ENCODE measurements around the gene KCNAB2.
A peak's percentile ranks its signal among the peaks of the same experiment; 100 is the strongest.

KCNAB2 gene

GRCh38 chr1:6030547-6031261, 15.0 kb upstream of the KCNAB2 start:
- no peak for DNase-seq (ENCODE audit: low read depth in 2 of 2)

DNA sequence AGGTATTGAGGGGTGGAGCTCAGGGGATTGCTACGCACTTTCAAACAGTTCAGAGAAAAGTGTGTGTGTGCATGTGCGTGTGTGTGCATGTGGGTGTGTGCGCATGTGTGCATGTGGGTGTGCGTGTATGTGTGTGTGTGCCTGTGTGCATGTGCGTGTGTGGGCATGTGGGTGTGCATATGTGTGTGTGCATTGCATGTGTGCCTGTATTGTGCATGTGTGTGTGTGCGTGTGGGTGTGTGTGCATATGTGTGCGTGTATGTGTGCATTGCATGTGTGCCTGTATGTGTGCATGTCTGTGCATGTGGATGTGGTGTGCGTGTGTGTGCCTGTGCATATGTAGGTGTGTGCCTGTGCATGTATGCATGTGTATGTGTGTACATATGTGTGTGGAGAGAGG, 12.6 kb upstream of the KCNAB2 start:
- DNase-seq (ENCODE audit: low read depth in 2 of 2), result no peak

DNA sequence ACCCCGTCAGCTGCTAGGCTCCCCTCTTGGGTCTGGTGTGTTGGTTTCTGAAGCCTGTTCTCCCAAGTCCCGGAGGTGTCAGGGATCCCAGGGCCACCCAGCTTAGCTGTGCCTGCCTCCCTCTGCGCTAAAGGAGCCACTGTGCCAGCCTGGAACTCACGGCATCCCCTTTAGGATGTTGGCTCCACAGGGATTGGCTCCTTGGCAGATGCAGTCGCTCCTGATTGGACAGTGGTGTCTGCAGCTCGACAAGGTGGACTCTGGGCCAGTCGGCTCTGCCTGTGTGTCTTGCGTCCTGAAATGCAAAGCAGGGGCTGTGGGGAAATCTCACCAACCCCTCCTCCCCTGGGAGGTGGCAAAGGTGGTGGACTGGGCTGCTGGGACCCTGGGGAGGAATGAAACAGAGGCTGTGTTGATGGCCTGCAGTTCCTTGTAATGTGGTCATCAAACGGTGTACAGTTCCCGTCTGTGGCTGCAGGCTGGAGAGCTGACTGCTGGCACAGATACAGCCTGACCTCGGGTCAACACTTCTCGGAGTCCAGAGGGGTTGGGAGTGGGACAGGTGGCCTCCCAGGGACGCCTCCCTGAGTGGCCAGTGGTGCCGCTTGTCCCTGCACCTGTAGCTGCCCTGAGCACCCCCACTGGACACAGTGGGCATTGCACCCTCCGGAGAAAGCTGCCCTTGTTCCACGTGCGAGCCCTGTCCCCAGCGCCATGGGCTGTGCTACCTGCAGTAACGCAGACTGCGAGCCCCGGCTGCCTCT, 11.5 kb upstream of the KCNAB2 start:
- DNase-seq (ENCODE audit: low read depth in 2 of 2), result no peak

DNA sequence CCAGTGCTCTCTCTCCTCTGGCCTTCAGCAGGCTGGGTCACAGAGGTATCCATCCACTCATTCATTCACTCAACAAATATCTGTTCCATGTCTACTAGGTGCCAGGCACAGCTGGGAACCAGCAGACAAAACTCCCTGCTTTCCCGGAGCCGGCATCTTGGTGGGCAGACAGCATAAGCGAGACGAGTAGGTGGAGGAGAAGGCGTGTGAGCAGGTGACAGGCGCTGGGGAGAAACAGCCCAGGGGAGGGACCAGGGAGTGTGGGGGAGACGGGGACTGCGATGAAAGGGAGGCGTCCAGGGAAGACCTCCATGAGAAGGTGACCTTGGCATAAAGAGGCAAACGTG, 11.0 kb upstream of the KCNAB2 start:
- DNase-seq (ENCODE audit: low read depth in 2 of 2), result no peak

- DNase-seq (ENCODE audit: low read depth in 2 of 2), result no peak
Measured at GRCh38 chr1:6035303-6035702, 10.4 kb upstream of the KCNAB2 start.

GRCh38 chr1:6035719-6036118, 10.0 kb upstream of the KCNAB2 start:
- no peak for DNase-seq (ENCODE audit: low read depth in 2 of 2)

- no peak for DNase-seq (ENCODE audit: low read depth in 2 of 2)
Measured at GRCh38 chr1:6037338-6037762, 8.3 kb upstream of the KCNAB2 start.

- no peak for DNase-seq (ENCODE audit: low read depth in 2 of 2)
Measured at GRCh38 chr1:6038603-6039002, 7.1 kb upstream of the KCNAB2 start.

- DNase-seq (ENCODE audit: low read depth in 2 of 2), result no peak
Measured at GRCh38 chr1:6039031-6039430, 6.7 kb upstream of the KCNAB2 start.

DNA sequence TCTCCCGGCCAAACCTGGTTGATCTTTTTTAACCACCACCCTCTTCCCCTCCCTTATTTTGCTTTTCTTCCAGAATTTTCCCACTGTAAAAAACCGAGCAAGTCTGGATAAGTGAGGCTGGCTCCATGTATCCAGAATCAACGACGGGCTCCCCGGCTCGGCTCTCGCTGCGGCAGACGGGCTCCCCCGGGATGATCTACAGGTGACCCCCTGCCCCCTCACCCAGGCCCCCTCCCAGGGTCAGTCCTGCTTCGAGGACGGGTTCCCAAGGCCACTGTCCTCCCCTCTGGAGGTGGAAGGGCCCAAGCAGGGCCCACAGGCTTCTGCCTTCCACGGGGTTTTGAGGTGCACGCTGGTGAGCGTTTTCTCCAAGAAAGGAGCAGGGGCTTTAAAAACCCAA, 5.2 kb upstream of the KCNAB2 start:
- no peak for DNase-seq (ENCODE audit: low read depth in 2 of 2)

- no peak for DNase-seq (ENCODE audit: low read depth in 2 of 2)
Measured at GRCh38 chr1:6040861-6041415, 4.8 kb upstream of the KCNAB2 start.

DNA sequence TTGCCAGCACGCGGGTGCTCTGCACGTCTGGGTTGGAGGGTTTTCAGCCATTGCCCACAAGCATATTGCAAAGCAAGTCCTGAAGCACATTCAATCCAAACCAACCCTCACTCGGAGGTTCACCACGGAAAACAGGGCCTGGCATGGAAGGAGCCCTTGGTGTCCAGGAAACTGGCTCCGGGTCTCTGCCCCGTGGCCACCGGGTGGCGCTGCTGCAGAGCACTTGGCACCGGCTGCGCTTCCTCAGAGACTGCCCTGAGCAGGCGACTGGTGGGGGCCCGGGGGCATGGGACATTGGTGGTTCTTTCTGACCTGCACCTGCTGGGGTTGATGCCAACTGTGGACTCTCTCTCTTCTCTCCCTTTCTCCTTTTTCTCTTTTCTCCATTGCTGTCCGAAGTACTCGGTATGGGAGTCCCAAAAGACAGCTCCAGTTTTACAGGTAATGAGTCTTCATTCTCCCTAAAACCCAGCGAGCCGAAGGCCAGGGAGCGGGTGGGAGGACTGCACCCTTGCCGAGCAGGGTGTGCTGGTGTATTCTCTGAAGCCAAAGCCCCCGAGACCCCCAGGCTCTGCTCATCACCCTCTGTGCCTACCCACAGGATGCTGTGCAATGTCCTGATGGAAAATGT, 4.1 kb upstream of the KCNAB2 start:
- DNase-seq (ENCODE audit: low read depth in 2 of 2), result no peak

GRCh38 chr1:6043561-6043960, 2.1 kb upstream of the KCNAB2 start:
- DNase-seq (ENCODE audit: low read depth in 2 of 2), result no peak

DNA sequence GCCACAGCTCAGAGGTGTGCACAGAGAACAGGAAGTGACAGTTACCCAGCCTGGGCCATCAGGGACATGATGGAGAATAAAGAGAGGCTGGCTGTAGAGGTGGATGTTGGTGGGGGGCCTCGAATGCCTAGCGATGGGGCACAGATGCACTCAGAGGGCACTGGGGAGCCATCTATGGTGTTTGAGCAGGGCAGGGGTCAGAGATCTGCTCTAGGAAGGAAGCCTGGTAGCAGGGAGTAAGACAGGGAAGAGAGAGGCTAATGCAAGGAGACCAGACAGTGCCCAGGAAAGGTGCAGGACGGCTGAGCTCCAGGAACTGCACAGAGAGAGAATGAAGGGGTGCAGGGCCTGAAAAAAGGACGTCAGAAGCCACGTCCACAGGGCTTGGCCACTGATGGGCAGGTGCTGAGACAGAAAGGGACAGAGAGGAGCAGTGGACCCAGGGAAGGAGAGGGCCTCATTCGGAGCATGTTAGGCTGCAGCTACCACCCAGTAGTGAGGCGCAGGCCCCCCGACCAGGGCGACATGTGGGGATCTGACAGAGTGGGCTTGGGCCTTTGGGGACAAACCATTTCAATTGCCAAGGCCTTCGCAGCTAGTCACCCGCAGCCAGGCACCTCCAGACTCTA, 1.1 kb upstream of the KCNAB2 start:
- no peak for DNase-seq (ENCODE audit: low read depth in 2 of 2)

- no peak for DNase-seq (ENCODE audit: low read depth in 2 of 2)
Measured at GRCh38 chr1:6045110-6045502, 582 bp upstream of the KCNAB2 start.

DNA sequence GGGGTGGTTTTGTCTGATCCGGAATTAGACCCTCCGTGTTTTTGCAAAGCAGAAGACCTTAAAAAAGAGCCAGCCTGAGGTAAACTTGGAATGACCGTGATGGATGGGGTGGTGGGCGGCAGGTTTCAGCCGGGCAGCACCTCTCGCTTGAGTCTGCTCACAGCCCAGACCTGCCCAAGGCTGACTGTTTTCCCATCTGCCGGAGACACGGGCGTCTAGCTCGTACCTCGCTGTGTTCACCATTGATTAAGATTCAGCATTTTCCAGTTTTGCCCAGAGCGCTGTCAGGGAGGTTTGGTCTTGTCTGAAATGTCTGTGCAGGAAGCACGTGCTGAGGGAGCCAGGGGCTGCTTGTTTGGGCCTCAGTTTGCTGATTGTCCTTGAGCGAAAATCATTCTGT, 591 bp downstream of the KCNAB2 start:
- no peak for DNase-seq (ENCODE audit: low read depth in 2 of 2)

GRCh38 chr1:6048179-6048867, 2.6 kb downstream of the KCNAB2 start:
- DNase-seq (ENCODE audit: low read depth in 2 of 2), result no peak

DNA sequence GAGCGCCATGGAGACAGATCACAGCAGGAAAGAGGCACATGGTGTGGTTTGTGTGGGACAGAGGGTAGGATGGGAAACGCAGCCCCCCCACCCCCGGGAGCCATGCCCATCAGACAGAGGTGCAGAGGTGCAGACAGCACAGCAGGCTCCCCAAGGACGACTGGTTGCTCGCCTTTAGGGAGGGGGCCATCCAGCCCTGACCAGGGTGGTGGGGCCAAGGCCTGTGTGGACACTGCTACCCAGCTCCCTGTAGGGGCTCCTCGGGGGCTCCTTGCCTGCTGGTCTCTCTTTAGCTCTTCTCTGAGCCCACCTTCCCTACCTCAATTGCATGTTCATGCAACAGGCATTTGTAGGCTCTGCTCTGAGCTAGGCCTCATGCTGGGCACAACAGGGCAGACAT, 3.7 kb downstream of the KCNAB2 start:
- DNase-seq (ENCODE audit: low read depth in 2 of 2), result no peak

- DNase-seq (ENCODE audit: low read depth in 2 of 2), result no peak
Measured at GRCh38 chr1:6051423-6051822, 5.7 kb downstream of the KCNAB2 start.

GRCh38 chr1:6052543-6053205, 7.0 kb downstream of the KCNAB2 start:
- peak in 1 of 2 donors; percentile 26 for DNase-seq (ENCODE audit: low read depth in 2 of 2)

DNA sequence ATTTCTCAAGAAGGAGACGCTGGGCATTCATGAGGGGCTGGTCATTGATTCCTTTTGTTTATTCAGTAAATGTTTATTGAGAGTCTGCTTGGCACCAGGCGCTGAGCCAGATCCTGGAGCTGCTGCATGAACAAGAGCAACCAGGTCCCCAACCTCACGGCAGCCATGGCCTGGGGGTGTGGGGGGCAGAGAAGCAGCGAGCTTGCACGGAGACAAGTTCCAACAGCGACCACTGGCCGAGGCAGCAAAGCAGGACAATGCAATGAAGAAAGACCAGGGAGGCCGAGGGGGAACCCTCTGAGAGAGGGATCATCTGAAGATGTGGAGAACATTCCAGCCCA, 7.5 kb downstream of the KCNAB2 start:
- no peak for DNase-seq (ENCODE audit: low read depth in 2 of 2)
